ENCODE data around the gene MTM1.

MTM1 gene

GRCh38 chrX:150568320-150569154 is at the start of gene MTM1:
Gene MTM1, plus strand, starts transcription at chrX:150568621. Its CDS starts 23,994 bp downstream, at chrX:150592615.
- Mint-ChIP-seq H3K4me3 (peak within 1 kb of the TSS; percentile 84), H3K4me1 (ENCODE audit: low read depth) (peaks cover 44% of the 10 kb centered on the region), H3K27me3 (peaks cover 17% of the 10 kb centered on the region), H3K9me3 (no peaks in the 10 kb centered on the region), H3K36me3 (ENCODE audit: low read depth) (peaks cover 4% of the 10 kb centered on the region), H3K27ac (peak within 1 kb of the TSS; percentile 84)
- DNase-seq, result peak; percentile 92

DNA sequence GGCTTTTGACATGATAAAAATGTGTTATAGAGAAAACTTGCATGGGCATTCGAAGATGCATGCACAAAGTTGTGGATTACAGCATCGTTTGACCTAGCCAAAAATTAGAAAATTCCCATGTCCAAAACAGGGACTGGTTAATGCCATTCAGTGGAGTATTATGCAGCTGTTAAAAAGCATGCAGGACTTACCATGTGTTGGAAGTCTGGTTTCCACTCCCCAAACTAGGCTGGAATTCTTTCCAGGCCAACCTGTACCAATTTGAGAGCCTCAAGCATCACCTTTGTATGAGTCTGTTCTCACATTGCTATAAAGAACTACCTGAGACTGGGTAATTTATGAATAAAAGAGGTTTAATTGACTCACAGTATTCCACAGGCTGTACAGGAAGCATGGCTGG is 45.9 kb upstream of the MTM1 start:
- Mint-ChIP-seq H3K4me3 (no peak overlapping the region), H3K9me3 (no peaks in the 10 kb centered on the region), H3K27ac (no peak overlapping the region), H3K36me3 (ENCODE audit: low read depth) (no peaks in the 10 kb centered on the region), H3K4me1 (ENCODE audit: low read depth) (no peaks in the 10 kb centered on the region), H3K27me3 (peaks cover 6% of the 10 kb centered on the region)
- DNase-seq, result no peak

DNA sequence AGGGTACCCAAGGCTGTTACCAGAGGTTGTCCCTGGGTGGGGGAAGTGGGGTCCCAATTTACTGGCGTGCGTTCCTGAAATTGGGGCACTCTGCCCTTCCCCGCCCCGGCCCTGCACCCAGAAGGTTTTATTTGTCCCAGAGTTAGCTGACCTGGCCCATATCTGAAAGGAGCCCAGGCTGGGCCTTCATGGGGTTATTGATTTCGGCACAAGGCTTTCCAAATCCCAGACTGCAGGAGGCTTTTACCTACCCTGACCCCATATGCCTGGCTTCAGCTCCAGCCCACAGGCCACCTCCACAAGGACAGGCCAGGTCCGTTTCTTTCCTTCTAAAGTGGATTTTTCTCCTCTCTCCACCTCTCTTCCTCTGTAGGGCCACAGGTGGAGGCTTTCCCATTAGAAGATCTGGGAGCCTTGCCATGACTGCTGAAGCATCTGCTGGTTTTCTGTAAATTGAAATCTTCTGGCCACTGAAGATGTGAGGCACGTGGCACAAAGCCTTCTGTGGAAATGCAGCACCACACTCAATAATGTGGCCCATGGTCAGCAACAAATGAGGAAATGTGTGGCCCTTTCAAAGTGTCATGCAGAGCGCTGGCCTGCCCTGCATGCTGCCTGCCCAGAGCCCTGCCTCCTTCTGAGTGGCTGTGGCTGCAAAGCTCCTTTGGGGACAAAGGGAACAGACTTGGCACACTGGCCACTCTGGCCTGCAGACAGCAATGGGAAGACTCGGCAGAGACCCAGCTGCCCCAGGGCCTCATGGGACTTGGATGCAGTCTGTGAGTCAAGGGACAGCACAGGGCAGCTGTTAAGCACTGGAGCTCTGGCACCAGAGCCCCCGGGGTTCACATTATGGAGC is 43.1 kb upstream of the MTM1 start:
- Mint-ChIP-seq H3K4me3 (no peak overlapping the region), H3K27ac (no peak overlapping the region), H3K27me3 (peaks cover 3% of the 10 kb centered on the region), H3K36me3 (ENCODE audit: low read depth) (no peaks in the 10 kb centered on the region), H3K4me1 (ENCODE audit: low read depth) (no peaks in the 10 kb centered on the region), H3K9me3 (no peaks in the 10 kb centered on the region)
- no peak for DNase-seq

- no peaks in the 10 kb centered on the region for H3K4me1 Mint-ChIP-seq (ENCODE audit: low read depth)
- no peak overlapping the region for H3K27ac Mint-ChIP-seq
- no peak overlapping the region for H3K4me3 Mint-ChIP-seq
- H3K9me3 Mint-ChIP-seq, result no peaks in the 10 kb centered on the region
- peaks cover 3% of the 10 kb centered on the region for H3K27me3 Mint-ChIP-seq
- H3K36me3 Mint-ChIP-seq (ENCODE audit: low read depth), result no peaks in the 10 kb centered on the region
- DNase-seq, result no peak
Observed at GRCh38 chrX:150526692-150527091, 41.7 kb upstream of the MTM1 start.

GRCh38 chrX:150527108-150527507 is 41.3 kb upstream of the MTM1 start:
- Mint-ChIP-seq H3K9me3 (no peaks in the 10 kb centered on the region), H3K27me3 (peaks cover 3% of the 10 kb centered on the region), H3K4me3 (no peak overlapping the region), H3K36me3 (ENCODE audit: low read depth) (no peaks in the 10 kb centered on the region), H3K27ac (no peak overlapping the region), H3K4me1 (ENCODE audit: low read depth) (no peaks in the 10 kb centered on the region)
- DNase-seq, result no peak

DNA sequence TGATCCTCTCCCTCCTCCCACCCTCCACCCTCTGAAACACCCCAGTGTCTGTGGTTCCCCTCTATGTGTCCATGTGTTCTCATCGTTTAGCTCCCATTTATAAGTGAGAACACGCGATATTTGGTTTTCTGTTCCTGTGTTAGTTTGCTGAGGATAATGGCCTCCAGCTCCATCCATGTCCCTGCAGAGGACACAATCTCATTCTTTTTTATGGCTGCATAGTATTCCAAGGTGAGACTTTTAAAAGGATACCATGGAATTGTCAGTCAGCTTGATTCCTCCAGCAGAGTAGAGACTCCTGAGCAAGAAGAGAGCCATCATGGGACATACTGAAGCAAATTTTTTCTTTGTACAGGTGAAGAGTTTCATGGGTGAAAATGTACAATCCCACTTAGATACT is 38.8 kb upstream of the MTM1 start:
- H3K36me3 Mint-ChIP-seq (ENCODE audit: low read depth), result no peaks in the 10 kb centered on the region

GRCh38 chrX:150530821-150531220 is 37.6 kb upstream of the MTM1 start:
- DNase-seq, result no peak
- Mint-ChIP-seq H3K4me1 (ENCODE audit: low read depth) (no peaks in the 10 kb centered on the region), H3K36me3 (ENCODE audit: low read depth) (no peaks in the 10 kb centered on the region), H3K4me3 (no peak overlapping the region), H3K27me3 (peaks cover 3% of the 10 kb centered on the region), H3K27ac (no peak overlapping the region), H3K9me3 (no peaks in the 10 kb centered on the region)

More for the DNA sequence above, 38.8 kb upstream of the MTM1 start:
- Mint-ChIP-seq H3K4me3 (no peak overlapping the region), H3K4me1 (ENCODE audit: low read depth) (no peaks in the 10 kb centered on the region), H3K9me3 (no peaks in the 10 kb centered on the region), H3K27me3 (peaks cover 5% of the 10 kb centered on the region), H3K27ac (no peak overlapping the region)
- no peak for DNase-seq

DNA sequence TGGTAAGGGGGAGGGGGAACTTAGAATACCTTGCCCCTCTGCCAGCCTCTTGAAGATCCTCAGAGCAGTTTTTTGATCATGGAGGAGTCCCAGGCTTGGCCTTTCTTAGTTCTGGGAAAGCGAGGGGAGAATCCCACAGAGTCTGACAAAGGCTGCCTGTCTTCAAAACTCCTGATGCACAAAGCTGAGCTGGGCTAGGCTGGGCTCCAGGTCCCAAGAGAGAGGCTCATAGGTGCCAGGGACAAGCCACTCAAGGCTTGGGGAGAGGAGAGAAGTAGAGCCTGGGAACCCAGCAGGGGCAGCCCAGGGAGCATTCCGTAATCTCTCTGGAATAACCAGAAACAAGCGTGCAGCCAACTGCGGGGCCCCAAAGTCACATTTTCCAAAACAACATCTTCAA is 37.0 kb upstream of the MTM1 start:
- no peak for DNase-seq
- Mint-ChIP-seq H3K27ac (no peak overlapping the region), H3K36me3 (ENCODE audit: low read depth) (no peaks in the 10 kb centered on the region), H3K4me1 (ENCODE audit: low read depth) (no peaks in the 10 kb centered on the region), H3K27me3 (peaks cover 3% of the 10 kb centered on the region), H3K9me3 (peaks cover 5% of the 10 kb centered on the region), H3K4me3 (no peak overlapping the region)

- Mint-ChIP-seq H3K4me1 (ENCODE audit: low read depth) (no peaks in the 10 kb centered on the region), H3K27ac (no peak overlapping the region), H3K9me3 (peaks cover 15% of the 10 kb centered on the region), H3K36me3 (ENCODE audit: low read depth) (no peaks in the 10 kb centered on the region), H3K4me3 (no peak overlapping the region), H3K27me3 (peaks cover 7% of the 10 kb centered on the region)
- no peak for DNase-seq
Observed at GRCh38 chrX:150533863-150534262, 34.6 kb upstream of the MTM1 start.

- no peaks in the 10 kb centered on the region for H3K4me1 Mint-ChIP-seq (ENCODE audit: low read depth)
- no peak for DNase-seq
- H3K27me3 Mint-ChIP-seq, result peaks cover 7% of the 10 kb centered on the region
- H3K27ac Mint-ChIP-seq, result no peak overlapping the region
- H3K9me3 Mint-ChIP-seq, result peaks cover 15% of the 10 kb centered on the region
- no peak overlapping the region for H3K4me3 Mint-ChIP-seq
- no peaks in the 10 kb centered on the region for H3K36me3 Mint-ChIP-seq (ENCODE audit: low read depth)
Observed at GRCh38 chrX:150536455-150537116, 31.8 kb upstream of the MTM1 start.

DNA sequence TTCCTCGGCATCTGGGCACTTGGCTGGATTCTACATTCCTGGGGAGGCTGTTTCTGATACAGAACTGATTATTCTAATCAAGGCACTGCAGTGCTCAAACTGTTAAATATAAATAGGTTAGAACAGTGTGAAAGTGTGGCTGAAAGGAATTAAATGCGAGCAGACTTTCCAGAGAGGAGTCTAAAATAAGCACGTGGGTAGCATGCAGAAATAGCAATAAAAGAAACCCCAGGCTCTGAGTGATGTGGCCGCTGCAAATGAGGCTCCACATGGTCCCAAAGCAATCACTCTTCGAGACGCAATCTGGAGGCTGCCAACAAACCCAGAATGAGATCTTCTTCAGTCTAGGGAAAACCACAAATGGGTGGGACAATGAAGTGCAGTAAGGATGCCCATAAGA is 30.6 kb upstream of the MTM1 start:
- no peaks in the 10 kb centered on the region for H3K4me1 Mint-ChIP-seq (ENCODE audit: low read depth)
- H3K36me3 Mint-ChIP-seq (ENCODE audit: low read depth), result no peaks in the 10 kb centered on the region
- DNase-seq, result no peak
- H3K4me3 Mint-ChIP-seq, result no peak overlapping the region
- peaks cover 15% of the 10 kb centered on the region for H3K9me3 Mint-ChIP-seq
- peaks cover 4% of the 10 kb centered on the region for H3K27me3 Mint-ChIP-seq
- no peak overlapping the region for H3K27ac Mint-ChIP-seq

DNA sequence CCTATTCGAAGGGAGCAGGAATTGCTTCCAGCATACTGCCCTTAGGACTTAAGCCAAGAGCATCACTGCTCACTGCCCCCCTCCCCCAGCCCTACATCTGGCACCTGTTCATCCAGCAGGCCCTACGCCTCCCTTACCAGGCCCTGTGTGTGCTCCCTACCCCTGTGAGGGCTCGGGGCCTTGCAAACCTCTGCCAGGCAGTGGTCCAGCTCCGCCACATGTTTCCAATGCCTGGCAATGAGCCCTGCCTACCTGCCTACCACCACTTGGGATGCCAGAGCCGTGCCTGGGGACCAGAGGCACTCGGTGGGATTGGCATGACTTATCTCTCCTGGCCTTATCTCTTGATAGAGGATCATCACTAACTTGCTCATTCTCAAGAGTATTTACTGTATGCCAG is 27.5 kb upstream of the MTM1 start:
- no peak overlapping the region for H3K4me3 Mint-ChIP-seq
- DNase-seq, result no peak
- peaks cover under 1% of the 10 kb centered on the region for H3K4me1 Mint-ChIP-seq (ENCODE audit: low read depth)
- peaks cover 15% of the 10 kb centered on the region for H3K9me3 Mint-ChIP-seq
- no peaks in the 10 kb centered on the region for H3K36me3 Mint-ChIP-seq (ENCODE audit: low read depth)
- H3K27ac Mint-ChIP-seq, result no peak overlapping the region
- peaks cover 4% of the 10 kb centered on the region for H3K27me3 Mint-ChIP-seq

DNA sequence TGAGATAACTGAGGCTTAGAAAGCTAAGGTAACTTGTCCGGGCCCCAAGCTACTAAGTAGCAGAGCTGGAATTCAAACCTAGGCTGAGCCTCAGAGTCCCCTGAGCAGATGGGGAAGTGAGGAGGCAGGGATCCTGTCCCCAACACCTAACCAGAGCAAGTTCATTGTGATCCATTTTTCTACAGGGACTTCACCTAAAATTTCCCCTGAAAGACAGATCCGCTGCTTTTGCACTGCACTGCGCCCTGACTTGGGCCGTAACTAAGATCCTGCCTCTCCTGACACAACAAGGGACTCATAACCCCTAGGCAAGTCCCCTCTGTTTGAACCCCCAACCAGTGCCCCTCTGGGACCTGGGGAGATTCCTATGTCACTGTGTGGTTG is 25.6 kb upstream of the MTM1 start:
- Mint-ChIP-seq H3K27ac (no peak overlapping the region), H3K9me3 (no peaks in the 10 kb centered on the region), H3K36me3 (ENCODE audit: low read depth) (no peaks in the 10 kb centered on the region), H3K4me3 (no peak overlapping the region), H3K4me1 (ENCODE audit: low read depth) (peaks cover 12% of the 10 kb centered on the region), H3K27me3 (peaks cover 2% of the 10 kb centered on the region)
- no peak for DNase-seq

DNA sequence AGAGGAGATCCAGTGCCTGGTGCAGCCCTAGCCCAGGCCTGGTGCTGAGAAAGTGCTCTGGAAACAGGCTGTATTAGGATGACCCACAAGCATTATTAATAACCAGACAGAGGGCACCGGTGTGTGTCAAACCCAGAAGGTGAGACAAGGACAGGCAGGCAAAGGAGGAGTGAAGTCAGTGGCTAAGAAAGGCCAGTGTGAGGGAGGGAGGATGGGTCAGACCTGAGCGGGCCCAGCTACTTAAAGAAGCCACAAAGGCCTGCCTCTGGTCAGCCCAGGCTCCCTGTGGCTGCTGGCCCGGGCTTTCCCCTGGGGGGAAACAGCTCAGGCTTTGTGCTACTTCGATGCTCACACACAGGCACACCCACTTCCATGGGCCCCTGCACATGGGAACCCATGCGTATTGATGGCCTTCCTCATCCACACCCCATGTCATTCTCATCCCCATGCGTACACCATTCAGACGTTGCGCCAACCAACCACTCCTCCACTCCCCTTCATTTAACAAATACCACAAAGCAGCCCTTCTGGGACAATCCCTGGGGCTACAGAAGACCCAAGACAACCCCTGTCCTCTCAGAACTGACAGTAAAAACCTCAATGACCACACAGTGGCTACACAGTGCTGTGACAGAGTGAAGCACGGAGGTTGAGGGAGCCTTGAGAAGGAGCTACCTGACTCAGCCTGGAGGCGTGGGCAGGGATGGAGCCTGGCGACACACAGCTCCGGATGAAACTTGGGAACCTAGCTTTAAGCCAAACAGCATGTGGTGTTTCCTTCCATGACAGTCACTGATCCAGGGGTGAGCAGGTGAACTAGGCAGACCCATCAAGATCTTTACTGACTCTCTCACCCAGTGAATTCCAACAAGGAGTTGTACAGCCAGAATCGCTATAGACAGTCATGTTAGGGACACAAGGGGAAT is 24.9 kb upstream of the MTM1 start:
- H3K4me1 Mint-ChIP-seq (ENCODE audit: low read depth), result peaks cover 18% of the 10 kb centered on the region
- H3K9me3 Mint-ChIP-seq, result no peaks in the 10 kb centered on the region
- no peak for DNase-seq
- H3K36me3 Mint-ChIP-seq (ENCODE audit: low read depth), result no peaks in the 10 kb centered on the region
- peaks cover 9% of the 10 kb centered on the region for H3K27me3 Mint-ChIP-seq
- H3K4me3 Mint-ChIP-seq, result no peak overlapping the region
- H3K27ac Mint-ChIP-seq, result no peak overlapping the region
